ENCODE results near the gene ERVV-1. TPM values are rescaled to one million over a fixed set of nuclear protein-coding genes. Genes with fewer than 3 reads are reported as not detected.
"Not testable (repeated sequence)": the region's sequence is repeated elsewhere in the genome, so short reads cannot be mapped to it uniquely, and the experiment has no call there.

ERVV-1 gene
- total and polyA plus RNA-seq, 7 donors, result 0.27 TPM; not detected in 6

DNA sequence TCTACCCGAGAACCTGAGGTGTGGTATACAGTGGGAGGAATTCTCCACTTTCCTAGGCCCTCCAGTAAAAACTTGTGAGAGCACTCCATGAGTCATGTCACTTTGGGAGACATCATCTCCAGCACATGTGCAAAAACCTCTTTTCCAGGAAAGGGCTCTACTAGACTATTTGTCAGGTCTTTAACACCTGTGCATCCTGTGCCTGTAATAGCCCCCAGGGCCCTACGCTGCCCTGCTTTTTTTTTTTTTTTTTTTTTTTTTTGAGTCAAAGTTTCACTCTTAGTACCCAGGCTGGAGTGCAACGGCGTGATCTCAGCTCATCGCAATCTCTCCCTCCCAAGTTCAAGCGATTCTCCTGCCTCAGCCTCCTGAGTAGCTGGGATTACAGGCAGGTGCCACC, 1.7 kb upstream of the ERVV-1 start:
- Histone ChIP-seq H3K9me3 (peaks cover 0 to 8% (median 0%) of the 10 kb centered on the region in 4 donors), H3K4me1 (peaks cover 0 to 6% (median 0%) of the 10 kb centered on the region in 4 donors), H3K27me3 (peaks cover 0 to 3% (median 0%) of the 10 kb centered on the region in 3 donors), H3K36me3 (no peaks in the 10 kb centered on the region), H3K27ac (no peak overlapping the region), H3K4me3 (no peak overlapping the region)
- TF ChIP-seq POLR2A (IDR thresholded peaks at IDR 0.05) (no peak), EP300 (IDR thresholded peaks at IDR 0.05) (no peak), POLR2AphosphoS5 (IDR thresholded peaks at IDR 0.05) (no peak)
- TF ChIP-seq, protein P1, sequence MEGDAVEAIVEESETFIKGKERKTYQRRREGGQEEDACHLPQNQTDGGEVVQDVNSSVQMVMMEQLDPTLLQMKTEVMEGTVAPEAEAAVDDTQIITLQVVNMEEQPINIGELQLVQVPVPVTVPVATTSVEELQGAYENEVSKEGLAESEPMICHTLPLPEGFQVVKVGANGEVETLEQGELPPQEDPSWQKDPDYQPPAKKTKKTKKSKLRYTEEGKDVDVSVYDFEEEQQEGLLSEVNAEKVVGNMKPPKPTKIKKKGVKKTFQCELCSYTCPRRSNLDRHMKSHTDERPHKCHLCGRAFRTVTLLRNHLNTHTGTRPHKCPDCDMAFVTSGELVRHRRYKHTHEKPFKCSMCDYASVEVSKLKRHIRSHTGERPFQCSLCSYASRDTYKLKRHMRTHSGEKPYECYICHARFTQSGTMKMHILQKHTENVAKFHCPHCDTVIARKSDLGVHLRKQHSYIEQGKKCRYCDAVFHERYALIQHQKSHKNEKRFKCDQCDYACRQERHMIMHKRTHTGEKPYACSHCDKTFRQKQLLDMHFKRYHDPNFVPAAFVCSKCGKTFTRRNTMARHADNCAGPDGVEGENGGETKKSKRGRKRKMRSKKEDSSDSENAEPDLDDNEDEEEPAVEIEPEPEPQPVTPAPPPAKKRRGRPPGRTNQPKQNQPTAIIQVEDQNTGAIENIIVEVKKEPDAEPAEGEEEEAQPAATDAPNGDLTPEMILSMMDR (IDR thresholded peaks at IDR 0.05), result no peak
- no peak for DNase-seq
- WGBS, 2 donors, result 82 to 87% methylated on average over 6 of the region's 6 CpGs
- intact Hi-C loops (cut with DNase I), result no loop called here

DNA sequence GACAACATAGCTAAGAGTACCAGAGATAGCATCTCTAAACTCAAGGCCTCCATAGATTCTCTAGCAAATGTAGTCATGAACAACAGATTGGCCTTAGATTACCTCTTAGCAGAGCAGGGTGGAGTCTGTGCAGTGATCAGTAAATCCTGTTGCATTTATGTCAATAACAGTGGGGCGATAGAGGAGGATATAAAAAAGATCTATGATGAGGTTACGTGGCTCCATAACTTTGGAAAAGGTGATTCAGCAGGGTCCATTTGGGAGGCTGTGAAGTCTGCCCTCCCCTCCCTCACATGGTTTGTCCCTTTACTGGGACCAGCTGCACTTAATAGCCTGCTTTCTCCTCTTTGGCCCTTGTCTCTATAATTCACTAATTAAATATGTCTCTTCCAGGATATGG, 1.4 kb downstream of the ERVV-1 start:
- Histone ChIP-seq H3K27ac (no peak overlapping the region), H3K9me3 (peaks cover 0 to 12% (median 0%) of the 10 kb centered on the region in 4 donors), H3K4me3 (no peak overlapping the region), H3K27me3 (peaks cover 0 to 3% (median 0%) of the 10 kb centered on the region in 3 donors), H3K36me3 (no peaks in the 10 kb centered on the region), H3K4me1 (peaks cover 0 to 8% (median 0%) of the 10 kb centered on the region in 4 donors)
- no peak for DNase-seq
- TF ChIP-seq, protein P1 (IDR thresholded peaks at IDR 0.05), result no peak
- TF ChIP-seq POLR2A (IDR thresholded peaks at IDR 0.05) (no peak), EP300 (IDR thresholded peaks at IDR 0.05) (no peak), POLR2AphosphoS5 (IDR thresholded peaks at IDR 0.05) (no peak)
- intact Hi-C loops (cut with DNase I), result no loop called here
- WGBS, 2 donors, result 91 to 92% methylated on average over 2 of the region's 2 CpGs

DNA sequence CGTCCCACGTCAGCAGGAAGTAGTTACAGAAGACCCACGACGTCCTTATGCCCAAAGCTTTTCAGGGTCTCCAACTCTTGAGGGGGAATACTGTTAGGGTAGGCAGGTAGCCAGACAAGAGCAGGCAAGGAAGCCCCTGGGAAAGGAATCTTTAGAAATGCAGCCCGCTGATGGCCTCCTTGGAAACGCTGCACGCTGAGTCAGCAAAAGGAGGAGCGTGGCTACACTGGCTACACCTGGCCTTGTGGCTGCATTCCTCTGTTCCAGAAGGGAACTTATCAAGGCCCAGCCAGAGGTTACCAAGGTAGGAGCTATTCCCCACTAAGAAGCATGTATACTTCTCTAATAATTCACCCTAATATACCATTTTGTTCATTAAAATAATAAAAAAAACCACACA, 2.0 kb downstream of the ERVV-1 start:
- TF ChIP-seq POLR2A (IDR thresholded peaks at IDR 0.05) (no peak), POLR2AphosphoS5 (IDR thresholded peaks at IDR 0.05) (no peak), EP300 (IDR thresholded peaks at IDR 0.05) (no peak)
- TF ChIP-seq, protein P1 (IDR thresholded peaks at IDR 0.05), result no peak
- H3K36me3 ChIP-seq, result no peaks in the 10 kb centered on the region
- H3K4me3 ChIP-seq, result no peak overlapping the region
- intact Hi-C loops (cut with DNase I), result no loop called here
- H3K9me3 ChIP-seq, result peaks cover 0 to 15% (median 3%) of the 10 kb centered on the region in 4 donors
- no peak overlapping the region for H3K27ac ChIP-seq
- peaks cover 0 to 8% (median 0%) of the 10 kb centered on the region in 4 donors for H3K4me1 ChIP-seq
- no peak for DNase-seq
- H3K27me3 ChIP-seq, result peaks cover 0 to 3% (median 0%) of the 10 kb centered on the region in 3 donors
- 86 to 93% methylated on average over 8 of the region's 8 CpGs for WGBS, 2 donors

DNA sequence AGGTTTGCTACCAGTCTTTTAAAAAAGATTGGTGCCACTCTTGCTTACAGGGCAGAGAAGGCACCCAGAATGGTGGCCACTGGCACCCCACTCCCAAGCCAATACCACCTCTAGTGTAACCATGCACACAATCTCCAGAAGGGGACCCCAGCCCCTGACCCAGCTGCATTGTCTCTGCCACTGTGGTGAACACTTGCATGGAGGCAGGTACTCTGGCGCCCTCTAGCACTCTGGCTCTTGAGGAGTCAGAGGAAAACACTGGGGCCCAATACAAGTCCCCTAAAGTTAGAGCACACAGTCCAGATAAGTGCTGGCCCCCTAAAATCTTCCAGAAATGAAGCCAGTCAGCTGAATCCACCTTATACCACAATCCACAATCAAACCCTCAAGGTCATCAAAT, 6.0 kb downstream of the ERVV-1 start:
- intact Hi-C loops (cut with DNase I), result no loop called here
- Histone ChIP-seq H3K4me1 (peaks cover 0 to 8% (median 0%) of the 10 kb centered on the region in 4 donors), H3K27me3 (peaks cover 0 to 3% (median 0%) of the 10 kb centered on the region in 3 donors), H3K36me3 (no peaks in the 10 kb centered on the region), H3K9me3 (peaks cover 0 to 12% (median 6%) of the 10 kb centered on the region in 4 donors), H3K4me3 (no peak overlapping the region), H3K27ac (no peak overlapping the region)
- DNase-seq, result no peak
- TF ChIP-seq, protein P1 (IDR thresholded peaks at IDR 0.05), result no peak
- TF ChIP-seq EP300 (IDR thresholded peaks at IDR 0.05), result no peak
- WGBS, 2 donors, result 17 to 32% methylated on average over 1 of the region's 1 CpG

DNA sequence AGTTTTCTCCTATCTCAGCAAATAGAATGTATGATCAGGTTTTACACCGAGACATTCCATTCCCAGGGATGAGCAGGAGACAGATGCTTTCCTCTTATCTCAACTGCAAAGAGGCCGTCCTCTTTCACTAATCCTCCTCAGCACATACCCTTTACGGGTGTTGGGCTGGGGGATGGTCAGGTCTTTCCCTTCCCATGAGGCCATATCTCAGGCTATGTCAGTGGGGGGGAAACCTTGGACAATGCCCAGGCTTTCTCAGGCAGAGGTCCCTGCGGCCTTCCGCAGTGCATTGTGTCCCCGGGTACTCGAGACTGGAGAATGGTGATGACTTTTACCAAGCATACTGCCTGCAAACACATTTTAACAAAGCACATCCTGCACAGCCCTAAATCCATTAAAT, 14.6 kb downstream of the ERVV-1 start:
- intact Hi-C loops (cut with DNase I); H3K4me3 ChIP-seq; DNase-seq; H3K9me3 ChIP-seq; H3K27me3 ChIP-seq; H3K4me1 ChIP-seq; H3K36me3 ChIP-seq; H3K27ac ChIP-seq: not testable (repeated sequence)
- 36 to 46% methylated on average over 6 to 7 of the region's 7 CpGs for WGBS, 2 donors
